Measurements from ENCODE around the gene CEP68. TPM values are rescaled to one million over a fixed set of nuclear protein-coding genes. Genes with fewer than 3 reads are reported as not detected.
"Not testable (repeated sequence)": the region's sequence is repeated elsewhere in the genome, so short reads cannot be mapped to it uniquely, and the experiment has no call there.

The CEP68 gene
- total RNA-seq, 1 experiment from 2014 or later, result 3.7 TPM

- peak; percentile 32 for DNase-seq (ENCODE audit: low read depth)
Measured at GRCh38 chr2:65129286-65129825, 73.1 kb downstream of the CEP68 start.

GRCh38 chr2:65129826-65130663 lies 73.8 kb downstream of the CEP68 start, which contains the start of gene RAB1A:
Gene RAB1A (minus strand): TSS chr2:65130106. CDS start chr2:65129915, 191 bp downstream.
- DNase-seq (ENCODE audit: low read depth), result peak; percentile 100

- DNase-seq (ENCODE audit: low read depth), result no peak
Measured at GRCh38 chr2:65130664-65131175, 74.5 kb downstream of the CEP68 start.

GRCh38 chr2:65132930-65133329 lies 76.7 kb downstream of the CEP68 start:
- not testable (repeated sequence) for DNase-seq (ENCODE audit: low read depth)

- no peak for DNase-seq (ENCODE audit: low read depth)
Measured at GRCh38 chr2:65133626-65134025, 77.4 kb downstream of the CEP68 start.

- no peak for DNase-seq (ENCODE audit: low read depth)
Measured at GRCh38 chr2:65134158-65134557, 77.9 kb downstream of the CEP68 start.

GRCh38 chr2:65136253-65136652 lies 80.0 kb downstream of the CEP68 start:
- no peak for DNase-seq (ENCODE audit: low read depth)

Other genes with a start within 250 kb of the CEP68 start
- gene SLC1A4, start 67.0 kb upstream of the CEP68 start, total RNA-seq (2014; rRNA removed; shearing (Covaris generic)), result 13.3 and 14.0 TPM in 2 replicates
- 72.8 and 76.9 TPM in 2 replicates for gene RAB1A, start 73.7 kb downstream of the CEP68 start, total RNA-seq (2014; rRNA removed; shearing (Covaris generic))
- gene ACTR2, start 171.4 kb downstream of the CEP68 start, total RNA-seq (2014; rRNA removed; shearing (Covaris generic)), result 60.8 and 75.9 TPM in 2 replicates

Data from Daoy (cell line).